AG04449 (cell line): Measurements from ENCODE around the gene CAMK2B.

Experiments
- CTCF ChIA-PET: fragments of 350-600 bp; formaldehyde crosslinking; extraction: SDS; loops from one replicate; lab custom pipeline; 2021; ENCODE audit warnings: antibody characterized with exemption; lab: Yijun Ruan, JAX
- POLR2A ChIA-PET: fragments of 400-600, 350-600 bp; formaldehyde crosslinking; extraction: SDS; loops from one replicate; lab custom pipeline; 2020; ENCODE audit warnings: antibody characterized with exemption, inconsistent platforms; lab: Yijun Ruan, JAX
- DNase-seq: peaks from one replicate; pipeline ENCODE4 v3.0.0-alpha.2; 2010; ENCODE audit warnings: low read depth, low spot score
- H3K4me3 ChIP-seq: 2 replicates; pipeline ENCODE4 v1.5.1; 2011; ENCODE audit warnings: low read depth, mild to moderate bottlenecking, control low read depth, low read length
- CTCF ChIP-seq: IDR thresholded peaks from one replicate; pipeline ENCODE4 v1.5.1; 2011; ENCODE audit warnings: mild to moderate bottlenecking, moderate library complexity, low read length, control low read depth, inconsistent platforms; ENCODE audit not compliant: insufficient read depth; ENCODE audit errors: missing control alignments

CAMK2B gene

DNA sequence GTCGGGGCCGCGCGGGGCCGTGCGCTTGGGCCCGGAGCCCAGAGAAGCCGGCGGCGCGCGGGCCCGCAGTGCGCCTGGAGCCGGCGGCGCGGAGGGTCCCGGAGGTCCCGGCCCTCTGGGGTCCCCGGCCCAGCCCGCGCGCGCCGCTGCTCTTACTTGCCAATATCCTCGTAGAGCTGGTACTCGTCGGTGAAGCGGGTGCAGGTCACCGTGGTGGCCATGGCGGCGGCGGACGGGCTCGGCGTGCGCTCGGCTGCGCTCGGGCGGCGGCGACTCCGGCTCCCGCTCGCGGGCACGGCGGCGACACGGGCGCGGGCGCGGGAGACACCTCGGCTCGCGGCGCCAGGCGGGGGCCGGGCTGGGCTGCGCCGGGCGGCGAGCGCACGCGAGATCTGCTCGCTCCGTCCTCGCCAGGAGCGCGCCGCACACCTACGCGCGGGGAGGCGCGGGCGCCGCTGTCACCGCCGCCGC is at the start of gene CAMK2B:
CAMK2B (minus strand) TSS at position 394 of the 471 bp plus-strand sequence; CDS start at position 221, 173 bp downstream.
- ChIA-PET CTCF (no interaction called here), POLR2A (no interaction called here)

GRCh38 chr7:44374007-44374763 is 48.8 kb upstream of the CAMK2B start:
- no peak for TF ChIP-seq CTCF
- POLR2A ChIA-PET: no interaction called here
- no peak for DNase-seq
- CTCF ChIA-PET: no interaction called here
- no peak overlapping the region for H3K4me3 ChIP-seq

More for the DNA sequence above, at the start of gene CAMK2B:
- DNase-seq: no peak
- TF ChIP-seq CTCF: no peak
- no peak within 1 kb of the TSS for H3K4me3 ChIP-seq

GRCh38 chr7:44373418-44373740 is 48.0 kb upstream of the CAMK2B start:
- TF ChIP-seq CTCF: no peak
- ChIA-PET POLR2A (no interaction called here), CTCF (no interaction called here)
- no peak overlapping the region for H3K4me3 ChIP-seq
- no peak for DNase-seq

- no peak overlapping the region for H3K4me3 ChIP-seq
- no peak for DNase-seq
- ChIA-PET POLR2A (no interaction called here), CTCF (no interaction called here)
- TF ChIP-seq CTCF: no peak
Measured at GRCh38 chr7:44372560-44373417, 47.4 kb upstream of the CAMK2B start.

DNA sequence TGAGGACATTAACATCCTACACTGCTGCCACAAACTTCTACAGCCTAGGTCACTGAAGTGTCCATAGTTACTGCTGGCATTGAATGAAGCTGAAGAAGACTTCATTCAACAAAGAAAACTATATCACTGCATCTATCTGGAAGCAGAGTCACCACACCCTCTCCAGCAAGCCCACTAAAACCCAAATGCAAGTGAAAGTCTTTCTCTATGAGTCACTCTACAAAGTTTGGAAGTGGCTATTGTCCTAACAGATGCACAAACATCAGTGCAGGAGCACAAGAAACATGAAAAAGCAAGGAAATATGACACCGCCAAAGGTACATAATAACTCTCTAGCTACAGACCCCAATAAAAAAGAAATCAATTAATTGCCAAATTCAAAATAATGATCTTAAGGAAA is 43.5 kb upstream of the CAMK2B start:
- TF ChIP-seq CTCF: no peak
- H3K4me3 ChIP-seq: no peak overlapping the region
- CTCF ChIA-PET: no interaction called here
- POLR2A ChIA-PET: no interaction called here
- no peak for DNase-seq

- no peak overlapping the region for H3K4me3 ChIP-seq
- ChIA-PET CTCF (interaction anchor here (0.9 kb wide), 1 partner anchor 19 kb away, joined by 3 read pairs; no protein-coding TSS in a partner anchor), POLR2A (interaction anchor here (0.8 kb wide), 1 partner anchor 12 kb away, joined by 3 read pairs; no protein-coding TSS in a partner anchor)
- no peak for TF ChIP-seq CTCF
- no peak for DNase-seq
Measured at GRCh38 chr7:44368455-44368854, 43.1 kb upstream of the CAMK2B start.
